H1 (cell line): ENCODE results near the gene CHD1. TPM values are rescaled to one million over a fixed set of nuclear protein-coding genes. Genes with fewer than 3 reads are reported as not detected.

Experiments
- CTCF ChIA-PET: fragments of 300-600 bp; sonication (Branson Sonifier 250); formaldehyde crosslinking; loops from one replicate; lab custom pipeline; 2021; ENCODE audit not compliant: partially characterized antibody; lab: Charles Lee
- POLR2A ChIA-PET: fragments of 300-600 bp; sonication (Branson Sonifier 250); formaldehyde crosslinking; loops from one replicate; lab custom pipeline; 2021; ENCODE audit warnings: inconsistent platforms; ENCODE audit not compliant: partially characterized antibody; lab: Charles Lee
- DNase-seq, 2 experiments: peaks; one replicate each; pipeline versions ENCODE4 v3.0.0 to v3.0.0-alpha.2; 2010 to 2022; ENCODE audit warnings: low spot score in 2 of 2, low read depth in 1 of 2, mixed read lengths in 1 of 2
- FAIRE-seq: peaks from 2 replicates; lab custom pipeline; 2011; peaks lifted over from hg19 to GRCh38; lab: Jason Lieb, UNC
- H2AFZ ChIP-seq: 2 replicates; pipeline ENCODE4 v1.8.1; 2012; ENCODE audit warnings: low read length, inconsistent platforms
- H2AK5ac ChIP-seq: 2 replicates; pipeline ENCODE4 v1.6.1; 2013; ENCODE audit warnings: low read depth, low read length
- H2BK120ac ChIP-seq: replicated peaks from 2 replicates; pipeline ENCODE3; 2013; ENCODE audit warnings: low read depth, low read length, inconsistent platforms
- H2BK12ac ChIP-seq: 2 replicates; pipeline ENCODE4 v1.6.1; 2013; ENCODE audit warnings: low read depth, low read length
- H2BK15ac ChIP-seq: 2 replicates; pipeline ENCODE4 v1.6.1; 2013; ENCODE audit warnings: low read length
- H2BK20ac ChIP-seq: 2 replicates; pipeline ENCODE4 v1.6.1; 2013; ENCODE audit warnings: low read length
- H2BK5ac ChIP-seq: 2 replicates; pipeline ENCODE4 v1.6.1; 2013; ENCODE audit warnings: low read depth, low read length
- H3K14ac ChIP-seq: 2 replicates; pipeline ENCODE4 v1.6.1; 2013; ENCODE audit warnings: inconsistent platforms; ENCODE audit not compliant: insufficient read length
- H3K18ac ChIP-seq: 2 replicates; pipeline ENCODE4 v1.6.1; 2013; ENCODE audit warnings: low read length; ENCODE audit errors: extremely low read depth
- H3K23ac ChIP-seq: 2 replicates; pipeline ENCODE4 v1.6.1; 2013; ENCODE audit warnings: inconsistent platforms; ENCODE audit not compliant: insufficient read length
- H3K23me2 ChIP-seq: 2 replicates; pipeline ENCODE4 v1.6.1; 2013; ENCODE audit warnings: low read depth, low read length
- H3K27ac ChIP-seq: 2 replicates; pipeline ENCODE4 v1.6.1; 2011; ENCODE audit warnings: low read depth, low read length, inconsistent platforms
- H3K27me3 ChIP-seq, 4 experiments: replicated peaks in 1 of 4; 1 replicate in 1 of 4; 2 replicates in 3 of 4; pipeline versions ENCODE4 v1.6.1 to v1.8.1; 2011 to 2013; ENCODE audit warnings: low read length in 3 of 4, mild to moderate bottlenecking in 3 of 4, inconsistent platforms in 2 of 4, mixed read lengths in 2 of 4, moderate library complexity in 1 of 4; ENCODE audit not compliant: control insufficient read depth in 3 of 4, insufficient read depth in 3 of 4; ENCODE audit errors: extremely low read depth in 1 of 4
- H3K36me3 ChIP-seq, 4 experiments: 2 replicates each; pipeline versions ENCODE4 v1.6.1 to v1.8.1; 2011 to 2013; ENCODE audit warnings: mild to moderate bottlenecking in 4 of 4, low read length in 3 of 4, moderate library complexity in 2 of 4, control low read depth in 1 of 4, inconsistent platforms in 1 of 4; ENCODE audit not compliant: insufficient read depth in 4 of 4, control insufficient read depth in 2 of 4
- H3K4ac ChIP-seq: replicated peaks from 2 replicates; pipeline ENCODE3; 2013; ENCODE audit warnings: low read length, low read depth, mixed read lengths, inconsistent platforms; ENCODE audit not compliant: insufficient read length
- H3K4me1 ChIP-seq, 4 experiments: replicated peaks in 1 of 4; 1 replicate in 1 of 4; 2 replicates in 3 of 4; pipeline versions ENCODE4 v1.6.1 to v1.8.1; 2011 to 2013; ENCODE audit warnings: low read length in 3 of 4, inconsistent platforms in 2 of 4, mixed read lengths in 1 of 4; ENCODE audit not compliant: insufficient read depth in 4 of 4, control insufficient read depth in 3 of 4
- H3K4me2 ChIP-seq, 2 experiments: 2 replicates each; pipeline versions ENCODE4 v1.6.1 to v1.8.1; 2011 to 2013; ENCODE audit warnings: low read depth in 2 of 2, low read length in 2 of 2, control low read depth in 1 of 2, inconsistent platforms in 1 of 2, mild to moderate bottlenecking in 1 of 2; ENCODE audit not compliant: insufficient read depth in 1 of 2
- H3K4me3 ChIP-seq, 4 experiments: fragments of 200-600, 300-600 bp in 1 of 4; sonication (generic), shearing (Covaris generic), sonication (Bioruptor Twin) in 1 of 4; 2 replicates each; pipeline versions ENCODE4 v1.5.1 to v1.8.1; 2011 to 2016; ENCODE audit warnings: low read length in 4 of 4, low read depth in 3 of 4, control low read depth in 2 of 4, inconsistent platforms in 2 of 4, mild to moderate bottlenecking in 2 of 4, mixed read lengths in 1 of 4, moderate library complexity in 1 of 4; ENCODE audit not compliant: insufficient read depth in 2 of 4; ENCODE audit errors: extremely low read depth in 1 of 4
- H3K56ac ChIP-seq: replicated peaks from 2 replicates; pipeline ENCODE3; 2013; ENCODE audit warnings: low read depth, mild to moderate bottlenecking, mixed read lengths, low read length, inconsistent platforms; ENCODE audit not compliant: insufficient read length
- H3K79me1 ChIP-seq: 2 replicates; pipeline ENCODE4 v1.6.1; 2013; ENCODE audit warnings: low read depth, low read length, control low read depth
- H3K79me2 ChIP-seq, 2 experiments: 2 replicates each; pipeline versions ENCODE4 v1.6.1 to v1.8.1; 2012 to 2013; ENCODE audit warnings: low read length in 2 of 2, mild to moderate bottlenecking in 2 of 2, inconsistent platforms in 1 of 2; ENCODE audit not compliant: insufficient read depth in 2 of 2, control insufficient read depth in 1 of 2
- H3K9ac ChIP-seq, 4 experiments: replicated peaks in 1 of 4; 1 replicate in 1 of 4; 2 replicates in 3 of 4; pipeline versions ENCODE4 v1.6.1 to v1.8.1; 2011 to 2013; ENCODE audit warnings: low read depth in 3 of 4, low read length in 3 of 4, control low read depth in 2 of 4, mild to moderate bottlenecking in 2 of 4, moderate library complexity in 2 of 4, inconsistent platforms in 1 of 4; ENCODE audit errors: extremely low read depth in 1 of 4
- H3K9me3 ChIP-seq, 2 experiments: 2 replicates each; pipeline versions ENCODE4 v1.6.1 to v1.8.1; 2012 to 2013; ENCODE audit warnings: mild to moderate bottlenecking in 2 of 2, moderate library complexity in 2 of 2, control low read depth in 1 of 2, inconsistent platforms in 1 of 2, low read depth in 1 of 2, low read length in 1 of 2, mixed read lengths in 1 of 2; ENCODE audit not compliant: insufficient read depth in 2 of 2
- H4K20me1 ChIP-seq, 2 experiments: replicated peaks in 1 of 2; 2 replicates each; pipeline versions ENCODE3 to v1.8.1; 2011 to 2013; ENCODE audit warnings: inconsistent platforms in 2 of 2, low read length in 2 of 2, mild to moderate bottlenecking in 1 of 2; ENCODE audit not compliant: insufficient read depth in 2 of 2, control insufficient read depth in 1 of 2
- H4K5ac ChIP-seq: 2 replicates; pipeline ENCODE4 v1.6.1; 2013; ENCODE audit warnings: low read length, low read depth, mixed read lengths, inconsistent platforms; ENCODE audit not compliant: insufficient read length
- H4K8ac ChIP-seq: 2 replicates; pipeline ENCODE4 v1.8.0; 2013; ENCODE audit warnings: mild to moderate bottlenecking, moderate library complexity, low read length, inconsistent platforms; ENCODE audit not compliant: insufficient read depth; ENCODE audit errors: extremely low read depth
- H4K91ac ChIP-seq: replicated peaks from 2 replicates; pipeline ENCODE3; 2013; ENCODE audit warnings: low read length, mixed read lengths, inconsistent platforms; ENCODE audit not compliant: insufficient read length
- BCL11A ChIP-seq, 2 experiments: IDR thresholded peaks; one replicate each; pipeline ENCODE4 v1.6.1; 2011; ENCODE audit warnings: low read depth in 2 of 2, low read length in 2 of 2, mild to moderate bottlenecking in 2 of 2
- BRCA1 ChIP-seq: IDR thresholded peaks from 2 replicates; pipeline ENCODE4 v1.6.1; 2012; ENCODE audit warnings: low read depth, low read length, improper control_type of control experiment
- FOSL1 ChIP-seq: IDR thresholded peaks from 2 replicates; pipeline ENCODE4 v1.6.1; 2011; ENCODE audit warnings: mild to moderate bottlenecking, low read depth, low read length, moderate library complexity; ENCODE audit not compliant: insufficient read depth
- JUN ChIP-seq: IDR thresholded peaks from 2 replicates; pipeline ENCODE4 v1.6.1; 2011; ENCODE audit warnings: low read depth, mild to moderate bottlenecking, improper control_type of control experiment, low read length
- KDM1A ChIP-seq: fragments of 200-600, 300-600 bp; sonication (generic); IDR thresholded peaks from 2 replicates; pipeline ENCODE4 v1.7.1; 2016; ENCODE audit warnings: mild to moderate bottlenecking, low read length, borderline replicate concordance
- KDM5A ChIP-seq: fragments of 200-600 bp; IDR thresholded peaks from 2 replicates; pipeline ENCODE4 v1.7.1; 2012; ENCODE audit warnings: mild to moderate bottlenecking, low read length, inconsistent platforms, mixed read lengths
- MAFK ChIP-seq: IDR thresholded peaks from 2 replicates; pipeline ENCODE4 v1.6.1; 2012; ENCODE audit warnings: low read depth, mild to moderate bottlenecking, improper control_type of control experiment, low read length
- POLR2AphosphoS5 ChIP-seq: IDR thresholded peaks from 2 replicates; pipeline ENCODE4 v1.6.1; 2011; ENCODE audit warnings: low read depth, low read length
- RFX5 ChIP-seq: IDR thresholded peaks from 2 replicates; pipeline ENCODE4 v1.6.1; 2011; ENCODE audit warnings: low read depth, low read length, improper control_type of control experiment, borderline replicate concordance
- SP1 ChIP-seq: IDR thresholded peaks from 2 replicates; pipeline ENCODE4 v1.6.1; 2011; ENCODE audit warnings: low read depth, low read length
- YY1 ChIP-seq: IDR thresholded peaks from 2 replicates; pipeline ENCODE4 v1.6.1; 2011; ENCODE audit warnings: low read depth, mild to moderate bottlenecking, low read length
- WGBS, 2 experiments: shearing (Covaris generic) in 1 of 2; methylation state at CpG; one replicate each; pipeline versions ENCODE4 v1.1.6 to v1.1.7; 2013 to 2015; ENCODE audit warnings: low lambda C conversion rate in 2 of 2, mixed read lengths in 2 of 2, inconsistent platforms in 1 of 2, low coverage in 1 of 2, missing lambda C conversion rate in 1 of 2; ENCODE audit not compliant: insufficient replicate concordance in 2 of 2, insufficient coverage in 1 of 2, insufficient read length in 1 of 2; ENCODE audit errors: extremely low coverage in 1 of 2, missing lambda C conversion rate in 1 of 2; 5-methylcytosine and 5-hydroxymethylcytosine counted together
- polyA plus RNA-seq, 7 experiments: library from polyadenylated mRNA; depleted of rRNA in 3 of 7; stranded (reverse) in 5 of 7; unstranded in 2 of 7; fragments of >200 nt in 5 of 7; fragments of 200-250 nt in 2 of 7; gene quantifications; 1 replicate in 5 of 7; 2 replicates in 1 of 7; 4 replicates in 1 of 7; pipeline versions ENCODE4 v1.2.1 to v1.2.3, GENCODE V29; 2011 to 2013; ENCODE audit warnings: missing spikeins in 2 of 7, mixed read lengths in 2 of 7
- total RNA-seq: library from RNA; stranded (reverse); fragmentation: NEBNext Ultra II Directional; extraction: Animal tissue kit (Norgen Biotek cat#: 25700); gene quantifications from 2 replicates; pipeline ENCODE4 v1.2.1, GENCODE V29; 2021

Gene CHD1
- total and polyA plus RNA-seq, 2 of the 8 experiments (the other 6 are each of a cell fraction or from before 2014, with no cell fraction given), result 15.6 to 53.0 TPM

- H3K23ac ChIP-seq, result no peak overlapping the region
- no peak overlapping the region for H2AK5ac ChIP-seq
- H3K9me3 ChIP-seq, result no peaks in the 10 kb centered on the region
- H2BK12ac ChIP-seq, result no peak overlapping the region
- no peaks in the 10 kb centered on the region for H3K27me3 ChIP-seq
- H4K5ac ChIP-seq, result no peak overlapping the region
- no peaks in the 10 kb centered on the region for H3K36me3 ChIP-seq
- H2AFZ ChIP-seq, result no peak overlapping the region
- no peaks in the 10 kb centered on the region for H3K23me2 ChIP-seq
- POLR2A ChIA-PET, result no interaction called here
- WGBS, 2 experiments, result 98% methylated on average over 3 of the region's 3 CpGs; no CpG with 5 or more reads in 1 of the 2 experiments
- no peak overlapping the region for H3K9ac ChIP-seq
- no peak overlapping the region for H2BK20ac ChIP-seq
- no peak overlapping the region for H3K4ac ChIP-seq
- H3K14ac ChIP-seq, result no peak overlapping the region
- peaks cover 0 to 8% (median 3%) of the 10 kb centered on the region in 4 experiments; a peak in 1 of 7 replicates for H3K4me1 ChIP-seq
- H4K91ac ChIP-seq, result no peak overlapping the region
- no peaks in the 10 kb centered on the region for H3K79me2 ChIP-seq
- H2BK15ac ChIP-seq, result no peak overlapping the region
- CTCF ChIA-PET, result interaction anchor here (0.7 to 1.2 kb wide), 2 partner anchors 54 to 66 kb away, joined by 3 to 5 read pairs; no protein-coding TSS in a partner anchor
- no peak overlapping the region for H3K18ac ChIP-seq
- DNase-seq (no peak), FAIRE-seq (no peak)
- no peak overlapping the region for H3K4me2 ChIP-seq
- H3K56ac ChIP-seq, result no peak overlapping the region
- no peak overlapping the region for H3K4me3 ChIP-seq
- H4K8ac ChIP-seq, result no peak overlapping the region
- H3K27ac ChIP-seq, result no peak overlapping the region
- H2BK120ac ChIP-seq, result no peak overlapping the region
- H2BK5ac ChIP-seq, result no peak overlapping the region
- TF ChIP-seq RFX5, result no peak
- no peak for TF ChIP-seq KDM1A
- TF ChIP-seq YY1, result no peak
- no peak for TF ChIP-seq JUN
- TF ChIP-seq MAFK, result no peak
- TF ChIP-seq KDM5A, result no peak
- no peak for TF ChIP-seq POLR2AphosphoS5
- TF ChIP-seq BCL11A (IDR thresholded peaks at IDR 0.05; ENCODE audit: low read depth in 2 of 2, low read length in 2 of 2), result no peak
- TF ChIP-seq SP1, result no peak
- TF ChIP-seq FOSL1, result no peak
- no peak for TF ChIP-seq BRCA1
- no peaks in the 10 kb centered on the region for H4K20me1 ChIP-seq
- no peaks in the 10 kb centered on the region for H3K79me1 ChIP-seq
Observed at GRCh38 chr5:98942847-98943246, 14.0 kb upstream of the CHD1 start.
